HG03060 (cell line): ENCODE data around the gene PAM.
A peak's percentile ranks its signal among the peaks of the same experiment; 100 is the strongest.
"Not testable (repeated sequence)": the region's sequence is repeated elsewhere in the genome, so short reads cannot be mapped to it uniquely, and the experiment has no call there.

Source experiments
- ATAC-seq: cut with Tn5 transposase; IDR thresholded peaks from one replicate; pipeline ENCODE4 v1.9.1; 2021; ENCODE audit warnings: low read depth, moderate number of reproducible peaks; ENCODE audit not compliant: unreplicated experiment

Gene PAM

GRCh38 chr5:102974177-102974576 is 219.1 kb downstream of the PAM start:
- no peak for ATAC-seq

- no peak for ATAC-seq
Observed at GRCh38 chr5:102975045-102975444, 219.9 kb downstream of the PAM start.

GRCh38 chr5:102975457-102976182 is 220.5 kb downstream of the PAM start:
- ATAC-seq, result no peak

- ATAC-seq, result no peak
Observed at GRCh38 chr5:102981957-102982635, 227.0 kb downstream of the PAM start.

- no peak for ATAC-seq
Observed at GRCh38 chr5:102986074-102986473, 231.0 kb downstream of the PAM start.

- ATAC-seq, result no peak
Observed at GRCh38 chr5:102988459-102988858, 233.4 kb downstream of the PAM start.

GRCh38 chr5:102991802-102992201 is 236.7 kb downstream of the PAM start:
- ATAC-seq, result no peak

- no peak for ATAC-seq
Observed at GRCh38 chr5:102996011-102996575, 241.0 kb downstream of the PAM start.

GRCh38 chr5:102998224-102998623 is 243.1 kb downstream of the PAM start:
- ATAC-seq, result no peak

GRCh38 chr5:102999191-102999590 is 244.1 kb downstream of the PAM start:
- no peak for ATAC-seq

GRCh38 chr5:102999621-103000020 is 244.5 kb downstream of the PAM start:
- not testable (repeated sequence) for ATAC-seq

GRCh38 chr5:103000089-103000488 is 245.0 kb downstream of the PAM start:
- no peak for ATAC-seq

GRCh38 chr5:103003872-103004271 is 248.8 kb downstream of the PAM start:
- ATAC-seq, result no peak

- ATAC-seq, result no peak
Observed at GRCh38 chr5:103005276-103005675, 250.2 kb downstream of the PAM start.

- ATAC-seq, result no peak
Observed at GRCh38 chr5:103006921-103007320, 251.8 kb downstream of the PAM start.

- ATAC-seq, result no peak
Observed at GRCh38 chr5:103010168-103010567, 255.1 kb downstream of the PAM start.

- ATAC-seq, result no peak
Observed at GRCh38 chr5:103013933-103014552, 258.9 kb downstream of the PAM start.

- no peak for ATAC-seq
Observed at GRCh38 chr5:103014983-103015382, 259.9 kb downstream of the PAM start.

GRCh38 chr5:103016167-103016566 is 261.1 kb downstream of the PAM start:
- no peak for ATAC-seq

- no peak for ATAC-seq
Observed at GRCh38 chr5:103019804-103020203, 264.7 kb downstream of the PAM start.

GRCh38 chr5:103021314-103021713 is 266.2 kb downstream of the PAM start:
- ATAC-seq, result peak; percentile 71
